C1 segment of cervical spinal cord (tissue), 14 donors: ENCODE data around the gene LRPAP1.

Source experiments
- DNase-seq, 14 donors: peaks; one replicate each; lab custom pipeline; 2025; lab: John Stamatoyannopoulos, UW

LRPAP1 gene

GRCh38 chr4:3473996-3474765 lies 58.0 kb downstream of the LRPAP1 start:
- no peak for DNase-seq

- no peak for DNase-seq
These were observed 58.9 kb downstream of the LRPAP1 start for GRCh38 chr4:3473181-3473950.

- DNase-seq = peak in 1 of 14 donors; percentile 14
These were observed 59.6 kb downstream of the LRPAP1 start for GRCh38 chr4:3472411-3473141.

GRCh38 chr4:3471886-3472285 lies 60.3 kb downstream of the LRPAP1 start:
- DNase-seq = no peak

GRCh38 chr4:3471098-3471760 lies 61.0 kb downstream of the LRPAP1 start:
- no peak for DNase-seq

- no peak for DNase-seq
These were observed 61.8 kb downstream of the LRPAP1 start for GRCh38 chr4:3470244-3471097.

GRCh38 chr4:3469386-3470243 lies 62.6 kb downstream of the LRPAP1 start:
- DNase-seq = no peak

- no peak for DNase-seq
These were observed 63.4 kb downstream of the LRPAP1 start for GRCh38 chr4:3468804-3469203.

GRCh38 chr4:3468154-3468553 lies 64.1 kb downstream of the LRPAP1 start:
- DNase-seq = no peak

- DNase-seq = no peak
These were observed 64.6 kb downstream of the LRPAP1 start for GRCh38 chr4:3467601-3468031.

GRCh38 chr4:3466691-3467600 lies 65.3 kb downstream of the LRPAP1 start:
- no peak for DNase-seq

GRCh38 chr4:3465698-3466671 lies 66.2 kb downstream of the LRPAP1 start:
- DNase-seq = no peak

- DNase-seq = no peak
These were observed 67.1 kb downstream of the LRPAP1 start for GRCh38 chr4:3464911-3465697.

- DNase-seq = peak in 1 of 14 donors; percentile 28
These were observed 67.8 kb downstream of the LRPAP1 start for GRCh38 chr4:3464349-3464905.

GRCh38 chr4:3463556-3464348 lies 68.5 kb downstream of the LRPAP1 start:
- DNase-seq = no peak
